Muscle of leg (tissue), 11 donors: ENCODE measurements around the gene CATSPERD. TPM values are rescaled to one million over a fixed set of nuclear protein-coding genes. Genes with fewer than 3 reads are reported as not detected.
"Not testable (repeated sequence)": the region's sequence is repeated elsewhere in the genome, so short reads cannot be mapped to it uniquely, and the experiment has no call there.

Source experiments
- DNase-seq: peaks from one replicate; pipeline ENCODE4 v3.0.0; 2013
- H3K27ac ChIP-seq: one replicate; pipeline ENCODE4 v1.5.1; 2013; ENCODE audit warnings: mild to moderate bottlenecking, low read length, control low read depth
- H3K27me3 ChIP-seq: one replicate; pipeline ENCODE4 v1.6.1; 2013; ENCODE audit warnings: low read length; ENCODE audit not compliant: control insufficient read depth, insufficient read depth
- H3K36me3 ChIP-seq: one replicate; pipeline ENCODE4 v1.6.1; 2013; ENCODE audit warnings: low read length; ENCODE audit not compliant: control insufficient read depth, insufficient read depth
- H3K4me1 ChIP-seq: one replicate; pipeline ENCODE4 v1.6.1; 2013; ENCODE audit warnings: low read length; ENCODE audit not compliant: control insufficient read depth, insufficient read depth
- H3K4me3 ChIP-seq: one replicate; pipeline ENCODE4 v1.5.1; 2013; ENCODE audit warnings: low read length, control low read depth
- H3K9me3 ChIP-seq: replicated peaks from 2 replicates; pipeline ENCODE4 v1.6.1; 2013; ENCODE audit warnings: low read depth, low read length; ENCODE audit not compliant: control insufficient read depth
- WGBS: methylation state at CpG from one replicate; pipeline ENCODE4 v1.1.5; 2013; ENCODE audit warnings: missing lambda C conversion rate; ENCODE audit not compliant: insufficient coverage; 5-methylcytosine and 5-hydroxymethylcytosine counted together
- polyA plus RNA-seq, 8 donors: library from polyadenylated mRNA; unstranded; fragments of 120-200 nt; gene quantifications; one replicate each; pipeline versions ENCODE4 v1.2.1 to v1.2.3, GENCODE V29; 2013; ENCODE audit warnings: inconsistent platforms in 1 of 8, low replicate concordance in 1 of 8; ENCODE audit not compliant: insufficient read length in 8 of 8, insufficient read depth in 1 of 8
- total RNA-seq: library from RNA; stranded (reverse); fragments of 120-200 nt; gene quantifications from one replicate; pipeline ENCODE4 v1.2.4, GENCODE V29; 2013

CATSPERD gene
- total and polyA plus RNA-seq, 9 donors, result 0.16 TPM; not detected in 8

DNA sequence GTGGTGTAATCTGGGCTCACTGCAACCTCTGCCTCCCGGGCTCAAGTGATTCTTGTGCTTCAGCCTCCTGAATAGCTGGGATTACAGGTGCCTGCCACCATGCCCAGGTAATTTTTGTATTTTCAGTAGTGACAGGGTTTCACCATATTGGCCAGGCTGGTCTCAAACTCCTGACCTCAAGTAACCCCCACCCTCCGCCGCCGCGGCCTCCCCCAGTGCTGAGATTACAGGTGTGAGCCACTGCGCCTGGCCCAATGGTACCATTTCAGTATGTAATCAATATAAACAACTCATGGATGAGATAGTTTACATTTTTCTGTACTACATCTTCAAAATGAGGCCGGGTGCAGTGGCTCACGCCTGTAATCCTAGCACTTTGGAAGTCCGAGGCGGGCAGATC, 24.6 kb downstream of the CATSPERD start:
- not testable (repeated sequence) for DNase-seq, H3K27ac ChIP-seq, H3K9me3 ChIP-seq, H3K4me1 ChIP-seq, H3K36me3 ChIP-seq, H3K27me3 ChIP-seq, H3K4me3 ChIP-seq
- 69% methylated on average over 1 of the region's 10 CpGs for WGBS

GRCh38 chr19:5748920-5749319, 28.5 kb downstream of the CATSPERD start:
- H3K4me1 ChIP-seq, H3K9me3 ChIP-seq, DNase-seq, H3K27ac ChIP-seq, H3K36me3 ChIP-seq, H3K4me3 ChIP-seq, H3K27me3 ChIP-seq: not testable (repeated sequence)
- 20% methylated on average over 1 of the region's 6 CpGs for WGBS

- Histone ChIP-seq H3K4me1 (no peaks in the 10 kb centered on the region), H3K4me3 (no peak overlapping the region), H3K36me3 (no peaks in the 10 kb centered on the region), H3K27ac (no peak overlapping the region), H3K27me3 (peaks cover 6% of the 10 kb centered on the region), H3K9me3 (no peaks in the 10 kb centered on the region)
- DNase-seq, result no peak
- no CpG with 5 or more reads among the region's 5 CpGs for WGBS
Measured at GRCh38 chr19:5749505-5749904, 29.1 kb downstream of the CATSPERD start.

DNA sequence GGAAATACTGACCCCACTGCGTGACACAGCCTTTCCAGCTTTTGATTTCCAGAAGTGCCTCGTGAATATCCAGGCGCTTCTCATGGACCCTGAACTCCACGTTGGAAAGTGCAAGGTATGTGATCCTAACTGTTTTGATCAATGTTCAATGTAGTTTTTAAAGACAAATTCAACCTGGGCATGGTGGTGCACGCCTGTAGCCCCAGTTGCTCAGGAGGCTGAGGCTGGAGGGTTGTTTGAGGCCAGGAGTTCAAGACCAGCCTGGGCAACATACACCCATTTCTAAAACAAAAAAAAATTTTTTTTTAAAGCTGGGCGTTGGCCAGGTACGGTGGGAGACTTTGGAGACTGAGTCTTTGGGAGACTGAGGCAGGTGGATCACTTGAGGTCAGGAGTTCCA, 31.3 kb downstream of the CATSPERD start:
- Histone ChIP-seq H3K36me3 (no peaks in the 10 kb centered on the region), H3K4me3 (no peak overlapping the region), H3K27ac (no peak overlapping the region), H3K4me1 (no peaks in the 10 kb centered on the region), H3K27me3 (peaks cover 5% of the 10 kb centered on the region), H3K9me3 (no peaks in the 10 kb centered on the region)
- DNase-seq, result no peak
- 75% methylated on average over 4 of the region's 7 CpGs for WGBS

- no peaks in the 10 kb centered on the region for H3K27me3 ChIP-seq
- 72% methylated on average over 5 of the region's 6 CpGs for WGBS
Measured at GRCh38 chr19:5753743-5754142, 33.3 kb downstream of the CATSPERD start.

GRCh38 chr19:5762608-5763217, 42.3 kb downstream of the CATSPERD start:
- DNase-seq, result no peak
- no peaks in the 10 kb centered on the region for H3K9me3 ChIP-seq
- H3K36me3 ChIP-seq, result no peaks in the 10 kb centered on the region
- no peak overlapping the region for H3K4me3 ChIP-seq
- H3K27ac ChIP-seq, result no peak overlapping the region
- no peaks in the 10 kb centered on the region for H3K4me1 ChIP-seq
- 92% methylated on average over 2 of the region's 5 CpGs for WGBS
- H3K27me3 ChIP-seq, result no peaks in the 10 kb centered on the region

More at GRCh38 chr19:5753743-5754142, 33.3 kb downstream of the CATSPERD start:
- no peaks in the 10 kb centered on the region for H3K4me1 ChIP-seq
- no peak overlapping the region for H3K27ac ChIP-seq
- no peaks in the 10 kb centered on the region for H3K36me3 ChIP-seq
- no peak overlapping the region for H3K4me3 ChIP-seq
- H3K9me3 ChIP-seq, result no peaks in the 10 kb centered on the region
- DNase-seq, result no peak

DNA sequence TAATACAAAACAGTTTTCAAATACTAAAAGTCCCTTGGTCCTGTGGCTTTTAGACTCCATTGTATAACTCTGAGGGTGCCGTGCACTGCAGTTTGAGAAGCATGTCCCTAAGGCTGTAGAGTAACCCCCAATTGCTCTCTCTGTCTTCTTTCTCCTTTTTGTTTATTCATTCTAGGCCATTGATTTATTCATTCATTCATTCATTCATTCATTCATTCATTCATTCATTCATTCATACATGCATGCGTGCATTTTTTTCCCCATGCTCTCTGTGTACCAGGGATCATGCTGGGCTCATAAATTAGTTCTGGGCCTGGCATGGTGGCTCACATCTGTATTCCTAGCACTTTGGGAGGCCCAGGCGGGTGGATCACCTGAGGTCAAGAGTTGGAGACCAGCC, 44.8 kb downstream of the CATSPERD start:
- H3K9me3 ChIP-seq, result no peaks in the 10 kb centered on the region
- WGBS, result 96% methylated on average over 3 of the region's 3 CpGs
- no peaks in the 10 kb centered on the region for H3K36me3 ChIP-seq
- no peaks in the 10 kb centered on the region for H3K4me1 ChIP-seq
- DNase-seq, result no peak
- no peaks in the 10 kb centered on the region for H3K27me3 ChIP-seq
- H3K27ac ChIP-seq, result no peak overlapping the region
- no peak overlapping the region for H3K4me3 ChIP-seq

DNA sequence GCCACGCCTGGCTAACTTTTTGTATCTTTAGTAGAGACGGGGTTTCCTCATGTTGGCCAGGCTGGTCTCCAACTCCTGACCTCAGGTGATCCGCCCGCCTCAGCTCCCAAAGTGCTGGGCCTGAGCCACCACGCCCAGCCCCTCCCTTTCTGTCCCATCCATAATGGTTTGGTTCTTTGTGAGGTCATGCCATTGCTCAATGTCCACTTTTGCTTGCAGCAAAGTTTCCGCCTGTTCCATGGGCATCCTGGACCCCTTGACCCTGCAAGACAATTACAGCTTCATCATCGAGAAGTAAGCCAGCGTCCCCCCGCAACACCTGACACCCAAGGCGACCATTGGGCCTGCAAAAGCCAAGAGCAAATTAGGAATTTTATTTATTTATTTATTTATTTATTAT, 47.5 kb downstream of the CATSPERD start:
- no peak overlapping the region for H3K4me3 ChIP-seq
- H3K9me3 ChIP-seq, result no peaks in the 10 kb centered on the region
- no peak for DNase-seq
- 82% methylated on average over 3 of the region's 10 CpGs for WGBS
- H3K27me3 ChIP-seq, result no peaks in the 10 kb centered on the region
- no peak overlapping the region for H3K27ac ChIP-seq
- H3K4me1 ChIP-seq, result no peaks in the 10 kb centered on the region
- H3K36me3 ChIP-seq, result no peaks in the 10 kb centered on the region

DNA sequence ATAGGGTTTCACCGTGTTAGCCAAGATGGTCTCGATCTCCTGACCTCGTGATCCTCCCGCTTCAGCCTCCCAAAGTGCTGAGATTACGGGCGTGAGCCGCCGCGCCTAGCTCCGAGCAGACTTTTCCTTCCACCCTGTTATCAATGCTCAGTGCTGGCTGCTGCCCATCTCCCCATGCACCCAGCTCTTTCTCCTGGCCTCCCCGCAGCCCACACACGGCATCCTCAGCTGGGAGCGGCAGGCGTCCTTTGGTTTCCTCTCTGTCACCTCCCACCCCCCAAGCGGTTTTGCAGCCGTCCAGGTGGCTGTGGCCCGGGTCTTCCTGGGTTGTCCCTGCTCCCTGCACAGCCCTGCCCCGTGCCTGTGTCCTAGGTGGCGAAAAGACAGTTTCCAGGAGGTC, 52.0 kb downstream of the CATSPERD start:
- no peaks in the 10 kb centered on the region for H3K27me3 ChIP-seq
- WGBS, result 89% methylated on average over 12 of the region's 19 CpGs

DNA sequence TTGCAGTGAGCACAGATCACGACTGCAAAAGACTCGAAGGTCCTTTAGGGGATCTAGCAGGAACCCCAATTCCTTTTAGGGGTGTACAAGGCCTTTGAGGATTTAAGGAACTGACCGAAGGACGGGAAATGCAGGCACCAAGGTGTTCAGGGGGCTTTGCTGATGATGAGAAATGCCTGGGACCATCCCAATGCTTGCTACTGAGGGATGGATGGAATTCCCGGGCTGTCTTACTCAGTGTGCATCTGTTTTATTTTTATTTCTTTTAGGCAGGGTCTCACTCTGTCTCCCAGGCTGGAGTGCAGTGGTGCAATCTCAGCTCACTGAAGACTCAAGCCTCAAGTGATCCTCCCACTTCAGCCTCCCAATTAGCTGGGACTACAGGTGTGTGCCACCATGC, 52.8 kb downstream of the CATSPERD start:
- Histone ChIP-seq H3K4me1 (no peaks in the 10 kb centered on the region), H3K36me3 (no peaks in the 10 kb centered on the region), H3K27me3 (no peaks in the 10 kb centered on the region), H3K4me3 (no peak overlapping the region), H3K27ac (no peak overlapping the region), H3K9me3 (no peaks in the 10 kb centered on the region)
- DNase-seq, result no peak
- 93% methylated on average over 4 of the region's 5 CpGs for WGBS

More for the DNA sequence above, 52.0 kb downstream of the CATSPERD start:
- DNase-seq, result no peak
- Histone ChIP-seq H3K4me1 (no peaks in the 10 kb centered on the region), H3K4me3 (no peak overlapping the region), H3K36me3 (no peaks in the 10 kb centered on the region), H3K9me3 (no peaks in the 10 kb centered on the region), H3K27ac (no peak overlapping the region)

GRCh38 chr19:5774921-5775320, 54.5 kb downstream of the CATSPERD start:
- 89% methylated on average over 3 of the region's 8 CpGs for WGBS
- DNase-seq, result no peak
- Histone ChIP-seq H3K9me3 (no peaks in the 10 kb centered on the region), H3K27ac (no peak overlapping the region), H3K36me3 (no peaks in the 10 kb centered on the region), H3K4me1 (no peaks in the 10 kb centered on the region), H3K4me3 (no peak overlapping the region), H3K27me3 (no peaks in the 10 kb centered on the region)
